ENCODE results near the gene RPL5. TPM values are rescaled to one million over a fixed set of nuclear protein-coding genes. Genes with fewer than 3 reads are reported as not detected.

The RPL5 gene
- total and polyA plus RNA-seq, 9 of the 15 experiments (the other 6 are each of a cell fraction or from before 2014, with no cell fraction given) = 1,467 to 4,252 (median 2,454) TPM

DNA sequence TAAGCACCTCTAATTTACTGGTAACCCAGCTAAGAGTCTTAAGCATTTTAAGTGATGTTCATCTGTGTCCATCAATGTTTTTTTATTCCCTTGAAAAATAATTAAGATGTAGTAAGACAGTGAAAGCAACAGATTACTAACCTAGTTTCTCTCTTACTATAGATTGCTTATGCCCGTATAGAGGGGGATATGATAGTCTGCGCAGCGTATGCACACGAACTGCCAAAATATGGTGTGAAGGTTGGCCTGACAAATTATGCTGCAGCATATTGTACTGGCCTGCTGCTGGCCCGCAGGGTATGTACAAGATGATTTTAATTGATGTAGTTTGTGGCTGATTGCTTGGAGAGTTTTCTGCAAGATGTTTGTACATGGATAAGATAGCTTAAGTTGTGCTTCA lies 2.8 kb downstream of the RPL5 start:
- ChIA-PET POLR2A (interaction anchor here (0.6 to 2.2 kb wide), 8 partner anchors 9 to 231 kb away, joined by 3 to 12 read pairs (median 4); no protein-coding TSS in a partner anchor), CTCF (ENCODE audit: low intra/inter-chr PET ratio) (no interaction called here)
- Histone ChIP-seq H3K9ac (ENCODE audit: insufficient read depth in 1 of 2, low read depth in 2 of 2, low read length in 2 of 2) (peak overlapping the region in 1 of 2 experiments; percentile 96; a peak in 1 of 4 replicates), H3K4me2 (ENCODE audit: insufficient read depth, low read length) (peak overlapping the region; percentile 99), H3K9me1 (ENCODE audit: control insufficient read depth, insufficient read depth, low read length) (peaks cover 5% of the 10 kb centered on the region), H3K9me3 (replicated peaks; ENCODE audit: control insufficient read depth, insufficient read depth, low read depth, low read length) (no peaks in the 10 kb centered on the region), H3K27ac (ENCODE audit: extremely low read depth, low read depth, low read length) (no peak overlapping the region; the same call in 2 of the 3 replicates), H4K20me1 (replicated peaks; ENCODE audit: control insufficient read depth, insufficient read depth, low read length) (peaks cover 53% of the 10 kb centered on the region), H2AFZ (ENCODE audit: low read depth, low read length) (no peak overlapping the region), H3K4me3 (peak overlapping the region; percentile 91; the same call in 1 of the 2 replicates), H3K4me1 (replicated peaks in 1 of 2; ENCODE audit: control insufficient read depth in 2 of 2, insufficient read depth in 2 of 2, low read length in 2 of 2) (peaks cover 6 to 18% of the 10 kb centered on the region in 2 experiments; a peak in 3 of 5 replicates), H3K79me2 (ENCODE audit: control insufficient read depth, insufficient read depth, low read length) (peaks cover 79% of the 10 kb centered on the region), H3K36me3 (ENCODE audit: control insufficient read depth, insufficient read depth, low read length) (peaks cover 75% of the 10 kb centered on the region), H3K27me3 (ENCODE audit: control insufficient read depth in 2 of 2, insufficient read depth in 2 of 2, low read length in 2 of 2) (no peaks in the 10 kb centered on the region)
- no peak for ATAC-seq
- WGBS (ENCODE audit: insufficient coverage, low coverage, missing lambda C conversion rate) = 84% methylated on average over 5 of the region's 5 CpGs
- in situ Hi-C loops (cut with MboI) (no loop called here), intact Hi-C loops (cut with micrococcal nuclease) (loop anchor here (5.0 to 10.0 kb wide), 3 partner anchors 47 to 520 kb away; partner anchors contain the start of gene EVI5)
- BruUV-seq (replicated peaks) = no TSS peak
- no peak for FAIRE-seq
- TF ChIP-seq NFIX (CRISPR knock-in tag; IDR thresholded peaks at IDR 0.05; ENCODE audit: low read depth) = no peak
- TF ChIP-seq, protein P1, sequence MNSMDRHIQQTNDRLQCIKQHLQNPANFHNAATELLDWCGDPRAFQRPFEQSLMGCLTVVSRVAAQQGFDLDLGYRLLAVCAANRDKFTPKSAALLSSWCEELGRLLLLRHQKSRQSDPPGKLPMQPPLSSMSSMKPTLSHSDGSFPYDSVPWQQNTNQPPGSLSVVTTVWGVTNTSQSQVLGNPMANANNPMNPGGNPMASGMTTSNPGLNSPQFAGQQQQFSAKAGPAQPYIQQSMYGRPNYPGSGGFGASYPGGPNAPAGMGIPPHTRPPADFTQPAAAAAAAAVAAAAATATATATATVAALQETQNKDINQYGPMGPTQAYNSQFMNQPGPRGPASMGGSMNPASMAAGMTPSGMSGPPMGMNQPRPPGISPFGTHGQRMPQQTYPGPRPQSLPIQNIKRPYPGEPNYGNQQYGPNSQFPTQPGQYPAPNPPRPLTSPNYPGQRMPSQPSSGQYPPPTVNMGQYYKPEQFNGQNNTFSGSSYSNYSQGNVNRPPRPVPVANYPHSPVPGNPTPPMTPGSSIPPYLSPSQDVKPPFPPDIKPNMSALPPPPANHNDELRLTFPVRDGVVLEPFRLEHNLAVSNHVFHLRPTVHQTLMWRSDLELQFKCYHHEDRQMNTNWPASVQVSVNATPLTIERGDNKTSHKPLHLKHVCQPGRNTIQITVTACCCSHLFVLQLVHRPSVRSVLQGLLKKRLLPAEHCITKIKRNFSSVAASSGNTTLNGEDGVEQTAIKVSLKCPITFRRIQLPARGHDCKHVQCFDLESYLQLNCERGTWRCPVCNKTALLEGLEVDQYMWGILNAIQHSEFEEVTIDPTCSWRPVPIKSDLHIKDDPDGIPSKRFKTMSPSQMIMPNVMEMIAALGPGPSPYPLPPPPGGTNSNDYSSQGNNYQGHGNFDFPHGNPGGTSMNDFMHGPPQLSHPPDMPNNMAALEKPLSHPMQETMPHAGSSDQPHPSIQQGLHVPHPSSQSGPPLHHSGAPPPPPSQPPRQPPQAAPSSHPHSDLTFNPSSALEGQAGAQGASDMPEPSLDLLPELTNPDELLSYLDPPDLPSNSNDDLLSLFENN (IDR thresholded peaks at IDR 0.05; ENCODE audit: low read depth in 2 of 2, low read length in 2 of 2) = no peak
- 0 out of 2 replicates have a peak, but pooled peaks have one; percentile 43 for TF ChIP-seq RBFOX2 (IDR thresholded peaks at IDR 0.05; ENCODE audit: low read depth, low read length)
- TF ChIP-seq ZFX (CRISPR knock-in tag; IDR thresholded peaks at IDR 0.05) = peak; percentile 26; the same call in 1 of the 2 replicates
- no peak for DNase-seq (ENCODE audit: extremely low read depth in 1 of 4, low spot score in 3 of 4)

Measured in K562 (cell line).